ENCODE measurements around the gene MOV10L1.

DNA sequence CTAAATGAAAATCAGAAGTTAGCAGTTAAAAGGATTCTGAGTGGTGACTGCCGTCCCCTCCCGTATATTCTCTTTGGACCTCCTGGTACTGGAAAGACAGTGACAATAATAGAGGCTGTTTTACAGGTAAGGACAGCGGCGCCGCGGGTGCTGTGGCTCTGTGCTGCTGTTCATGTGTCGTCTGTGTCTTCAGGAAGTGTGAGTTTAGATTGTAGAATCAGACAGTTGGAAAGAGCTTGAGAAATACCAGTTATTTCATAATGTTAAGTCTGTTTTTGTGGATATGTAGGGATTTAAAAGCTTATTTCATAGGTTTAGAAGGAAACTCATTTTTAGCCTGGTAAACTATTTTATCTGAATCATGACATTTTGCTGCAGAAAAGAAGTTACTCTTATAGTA, 53.3 kb downstream of the MOV10L1 start:
- TF ChIP-seq, protein P1, sequence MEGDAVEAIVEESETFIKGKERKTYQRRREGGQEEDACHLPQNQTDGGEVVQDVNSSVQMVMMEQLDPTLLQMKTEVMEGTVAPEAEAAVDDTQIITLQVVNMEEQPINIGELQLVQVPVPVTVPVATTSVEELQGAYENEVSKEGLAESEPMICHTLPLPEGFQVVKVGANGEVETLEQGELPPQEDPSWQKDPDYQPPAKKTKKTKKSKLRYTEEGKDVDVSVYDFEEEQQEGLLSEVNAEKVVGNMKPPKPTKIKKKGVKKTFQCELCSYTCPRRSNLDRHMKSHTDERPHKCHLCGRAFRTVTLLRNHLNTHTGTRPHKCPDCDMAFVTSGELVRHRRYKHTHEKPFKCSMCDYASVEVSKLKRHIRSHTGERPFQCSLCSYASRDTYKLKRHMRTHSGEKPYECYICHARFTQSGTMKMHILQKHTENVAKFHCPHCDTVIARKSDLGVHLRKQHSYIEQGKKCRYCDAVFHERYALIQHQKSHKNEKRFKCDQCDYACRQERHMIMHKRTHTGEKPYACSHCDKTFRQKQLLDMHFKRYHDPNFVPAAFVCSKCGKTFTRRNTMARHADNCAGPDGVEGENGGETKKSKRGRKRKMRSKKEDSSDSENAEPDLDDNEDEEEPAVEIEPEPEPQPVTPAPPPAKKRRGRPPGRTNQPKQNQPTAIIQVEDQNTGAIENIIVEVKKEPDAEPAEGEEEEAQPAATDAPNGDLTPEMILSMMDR (IDR thresholded peaks at IDR 0.05): no peak
- TF ChIP-seq POLR2A (IDR thresholded peaks at IDR 0.05): no peak
- TF ChIP-seq POLR2AphosphoS5 (IDR thresholded peaks at IDR 0.05): no peak
